GM23338 (cell line): ENCODE measurements around the gene MIPEP.
"Not testable (repeated sequence)": the region's sequence is repeated elsewhere in the genome, so short reads cannot be mapped to it uniquely, and the experiment has no call there.

ENCODE experiments used
- CREB1 ChIP-seq: fragments of 250-450 bp; sonication (Bioruptor Pico); IDR thresholded peaks from 2 replicates; pipeline ENCODE4 v1.5.0; 2020; ENCODE audit warnings: low read depth, mild to moderate bottlenecking, moderate library complexity
- ETS1 ChIP-seq: IDR thresholded peaks from 2 replicates; pipeline ENCODE4 v1.6.1; 2016; ENCODE audit warnings: antibody characterized with exemption
- EZH2 ChIP-seq: fragments of 200-600 bp; sonication (generic); IDR thresholded peaks from one replicate; pipeline ENCODE4 v1.8.0; 2017; ENCODE audit warnings: antibody characterized with exemption, mild to moderate bottlenecking, low read depth; ENCODE audit not compliant: unreplicated experiment
- EZH2phosphoT487 ChIP-seq: fragments of 200-600 bp; sonication (generic); IDR thresholded peaks from one replicate; pipeline ENCODE4 v1.8.1; 2018; ENCODE audit warnings: antibody characterized with exemption; ENCODE audit not compliant: unreplicated experiment
- JUNB ChIP-seq: IDR thresholded peaks from one replicate; pipeline ENCODE4 v1.6.1; 2016; ENCODE audit warnings: antibody characterized with exemption; ENCODE audit not compliant: unreplicated experiment
- POLR2AphosphoS5 ChIP-seq: IDR thresholded peaks from 2 replicates; pipeline ENCODE4 v1.6.1; 2016; ENCODE audit warnings: antibody characterized with exemption, low read depth
- REST ChIP-seq: IDR thresholded peaks from one replicate; pipeline ENCODE4 v1.6.1; 2018; ENCODE audit warnings: antibody characterized with exemption; ENCODE audit not compliant: unreplicated experiment
- STAT1 ChIP-seq: IDR thresholded peaks from one replicate; pipeline ENCODE4 v1.6.1; 2016; ENCODE audit warnings: antibody characterized with exemption; ENCODE audit not compliant: unreplicated experiment
- ZNF114 ChIP-seq: fragments of 250-450 bp; sonication (Bioruptor Pico); IDR thresholded peaks from 2 replicates; pipeline ENCODE4 v1.5.0; 2020; ENCODE audit warnings: mild to moderate bottlenecking, moderate library complexity
- ZNF331 ChIP-seq: fragments of 250-450 bp; sonication (Bioruptor Pico); IDR thresholded peaks from 2 replicates; pipeline ENCODE4 v1.5.0; 2020; ENCODE audit warnings: low read depth, mild to moderate bottlenecking, moderate library complexity
- TF ChIP-seq, protein P1 (sequence below), 2 experiments: fragments of 200-600 bp in 1 of 2; sonication (generic) in 1 of 2; conservative IDR thresholded peaks; 2 replicates each; pipeline versions ENCODE4 v1.5.1 to v1.6.1; 2016 to 2017; ENCODE audit warnings: antibody characterized with exemption in 2 of 2, low read depth in 2 of 2, mild to moderate bottlenecking in 2 of 2, moderate library complexity in 1 of 2
- TF ChIP-seq, protein P2 (sequence below): fragments of 250-450 bp; sonication (Bioruptor Pico); IDR thresholded peaks from 2 replicates; pipeline ENCODE4 v1.5.0; 2020; ENCODE audit warnings: mild to moderate bottlenecking, moderate library complexity

- TF ChIP-seq, protein P1, sequence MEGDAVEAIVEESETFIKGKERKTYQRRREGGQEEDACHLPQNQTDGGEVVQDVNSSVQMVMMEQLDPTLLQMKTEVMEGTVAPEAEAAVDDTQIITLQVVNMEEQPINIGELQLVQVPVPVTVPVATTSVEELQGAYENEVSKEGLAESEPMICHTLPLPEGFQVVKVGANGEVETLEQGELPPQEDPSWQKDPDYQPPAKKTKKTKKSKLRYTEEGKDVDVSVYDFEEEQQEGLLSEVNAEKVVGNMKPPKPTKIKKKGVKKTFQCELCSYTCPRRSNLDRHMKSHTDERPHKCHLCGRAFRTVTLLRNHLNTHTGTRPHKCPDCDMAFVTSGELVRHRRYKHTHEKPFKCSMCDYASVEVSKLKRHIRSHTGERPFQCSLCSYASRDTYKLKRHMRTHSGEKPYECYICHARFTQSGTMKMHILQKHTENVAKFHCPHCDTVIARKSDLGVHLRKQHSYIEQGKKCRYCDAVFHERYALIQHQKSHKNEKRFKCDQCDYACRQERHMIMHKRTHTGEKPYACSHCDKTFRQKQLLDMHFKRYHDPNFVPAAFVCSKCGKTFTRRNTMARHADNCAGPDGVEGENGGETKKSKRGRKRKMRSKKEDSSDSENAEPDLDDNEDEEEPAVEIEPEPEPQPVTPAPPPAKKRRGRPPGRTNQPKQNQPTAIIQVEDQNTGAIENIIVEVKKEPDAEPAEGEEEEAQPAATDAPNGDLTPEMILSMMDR (conservative IDR thresholded peaks at IDR 0.05; ENCODE audit: low read depth in 2 of 2) = not testable (repeated sequence)
- TF ChIP-seq EZH2phosphoT487; CREB1 (CRISPR knock-in tag); POLR2AphosphoS5; EZH2; REST; ZNF114 (CRISPR knock-in tag); JUNB; STAT1; ETS1; ZNF331 (CRISPR knock-in tag): not testable (repeated sequence)
- TF ChIP-seq, protein P2, sequence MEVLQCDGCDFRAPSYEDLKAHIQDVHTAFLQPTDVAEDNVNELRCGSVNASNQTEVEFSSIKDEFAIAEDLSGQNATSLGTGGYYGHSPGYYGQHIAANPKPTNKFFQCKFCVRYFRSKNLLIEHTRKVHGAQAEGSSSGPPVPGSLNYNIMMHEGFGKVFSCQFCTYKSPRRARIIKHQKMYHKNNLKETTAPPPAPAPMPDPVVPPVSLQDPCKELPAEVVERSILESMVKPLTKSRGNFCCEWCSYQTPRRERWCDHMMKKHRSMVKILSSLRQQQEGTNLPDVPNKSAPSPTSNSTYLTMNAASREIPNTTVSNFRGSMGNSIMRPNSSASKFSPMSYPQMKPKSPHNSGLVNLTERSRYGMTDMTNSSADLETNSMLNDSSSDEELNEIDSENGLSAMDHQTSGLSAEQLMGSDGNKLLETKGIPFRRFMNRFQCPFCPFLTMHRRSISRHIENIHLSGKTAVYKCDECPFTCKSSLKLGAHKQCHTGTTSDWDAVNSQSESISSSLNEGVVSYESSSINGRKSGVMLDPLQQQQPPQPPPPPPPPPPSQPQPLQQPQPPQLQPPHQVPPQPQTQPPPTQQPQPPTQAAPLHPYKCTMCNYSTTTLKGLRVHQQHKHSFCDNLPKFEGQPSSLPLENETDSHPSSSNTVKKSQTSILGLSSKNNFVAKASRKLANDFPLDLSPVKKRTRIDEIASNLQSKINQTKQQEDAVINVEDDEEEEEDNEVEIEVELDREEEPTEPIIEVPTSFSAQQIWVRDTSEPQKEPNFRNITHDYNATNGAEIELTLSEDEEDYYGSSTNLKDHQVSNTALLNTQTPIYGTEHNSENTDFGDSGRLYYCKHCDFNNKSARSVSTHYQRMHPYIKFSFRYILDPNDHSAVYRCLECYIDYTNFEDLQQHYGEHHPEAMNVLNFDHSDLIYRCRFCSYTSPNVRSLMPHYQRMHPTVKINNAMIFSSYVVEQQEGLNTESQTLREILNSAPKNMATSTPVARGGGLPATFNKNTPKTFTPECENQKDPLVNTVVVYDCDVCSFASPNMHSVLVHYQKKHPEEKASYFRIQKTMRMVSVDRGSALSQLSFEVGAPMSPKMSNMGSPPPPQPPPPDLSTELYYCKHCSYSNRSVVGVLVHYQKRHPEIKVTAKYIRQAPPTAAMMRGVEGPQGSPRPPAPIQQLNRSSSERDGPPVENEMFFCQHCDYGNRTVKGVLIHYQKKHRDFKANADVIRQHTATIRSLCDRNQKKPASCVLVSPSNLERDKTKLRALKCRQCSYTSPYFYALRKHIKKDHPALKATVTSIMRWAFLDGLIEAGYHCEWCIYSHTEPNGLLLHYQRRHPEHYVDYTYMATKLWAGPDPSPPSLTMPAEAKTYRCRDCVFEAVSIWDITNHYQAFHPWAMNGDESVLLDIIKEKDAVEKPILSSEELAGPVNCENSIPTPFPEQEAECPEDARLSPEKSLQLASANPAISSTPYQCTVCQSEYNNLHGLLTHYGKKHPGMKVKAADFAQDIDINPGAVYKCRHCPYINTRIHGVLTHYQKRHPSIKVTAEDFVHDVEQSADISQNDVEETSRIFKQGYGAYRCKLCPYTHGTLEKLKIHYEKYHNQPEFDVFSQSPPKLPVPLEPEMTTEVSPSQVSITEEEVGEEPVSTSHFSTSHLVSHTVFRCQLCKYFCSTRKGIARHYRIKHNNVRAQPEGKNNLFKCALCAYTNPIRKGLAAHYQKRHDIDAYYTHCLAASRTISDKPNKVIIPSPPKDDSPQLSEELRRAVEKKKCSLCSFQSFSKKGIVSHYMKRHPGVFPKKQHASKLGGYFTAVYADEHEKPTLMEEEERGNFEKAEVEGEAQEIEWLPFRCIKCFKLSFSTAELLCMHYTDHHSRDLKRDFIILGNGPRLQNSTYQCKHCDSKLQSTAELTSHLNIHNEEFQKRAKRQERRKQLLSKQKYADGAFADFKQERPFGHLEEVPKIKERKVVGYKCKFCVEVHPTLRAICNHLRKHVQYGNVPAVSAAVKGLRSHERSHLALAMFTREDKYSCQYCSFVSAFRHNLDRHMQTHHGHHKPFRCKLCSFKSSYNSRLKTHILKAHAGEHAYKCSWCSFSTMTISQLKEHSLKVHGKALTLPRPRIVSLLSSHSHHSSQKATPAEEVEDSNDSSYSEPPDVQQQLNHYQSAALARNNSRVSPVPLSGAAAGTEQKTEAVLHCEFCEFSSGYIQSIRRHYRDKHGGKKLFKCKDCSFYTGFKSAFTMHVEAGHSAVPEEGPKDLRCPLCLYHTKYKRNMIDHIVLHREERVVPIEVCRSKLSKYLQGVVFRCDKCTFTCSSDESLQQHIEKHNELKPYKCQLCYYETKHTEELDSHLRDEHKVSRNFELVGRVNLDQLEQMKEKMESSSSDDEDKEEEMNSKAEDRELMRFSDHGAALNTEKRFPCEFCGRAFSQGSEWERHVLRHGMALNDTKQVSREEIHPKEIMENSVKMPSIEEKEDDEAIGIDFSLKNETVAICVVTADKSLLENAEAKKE (CRISPR knock-in tag) = not testable (repeated sequence)
These were observed 127.4 kb downstream of the MIPEP start for GRCh38 chr13:23761760-23762159.
